PC-9 (cell line): ENCODE results near the gene IP6K3. TPM values are rescaled to one million over a fixed set of nuclear protein-coding genes. Genes with fewer than 3 reads are reported as not detected.

Experiments used
- BruUV-seq: library from RNA; stranded (reverse); fragments of 400-500 nt; replicated peaks from 2 replicates; lab custom pipeline; 2021; lab: Mats Ljungman, UMichigan
- CTCF ChIA-PET: fragments of 300-600 bp; sonication (Branson Sonifier 250); formaldehyde crosslinking; loops from one replicate; lab custom pipeline; 2022; ENCODE audit warnings: antibody characterized with exemption; lab: Charles Lee
- POLR2A ChIA-PET: fragments of 300-600 bp; sonication (Branson Sonifier 250); formaldehyde crosslinking; loops from one replicate; lab custom pipeline; 2022; ENCODE audit warnings: antibody characterized with exemption; ENCODE audit not compliant: unreplicated experiment; lab: Charles Lee
- DNase-seq, 2 experiments: peaks; one replicate each; pipeline versions ENCODE4 v3.0.0 to v3.0.0-alpha.2; 2015 to 2022; ENCODE audit warnings: mixed read lengths in 1 of 2
- H2AFZ ChIP-seq: fragments of 200-600 bp; sonication (generic); 2 replicates; pipeline ENCODE4 v1.8.1; 2017; ENCODE audit warnings: antibody characterized with exemption
- H3F3A ChIP-seq: fragments of 200-600 bp; sonication (generic); 2 replicates; pipeline ENCODE4 v1.8.1; 2017; ENCODE audit warnings: antibody characterized with exemption, mild to moderate bottlenecking, low read depth; ENCODE audit not compliant: insufficient read depth
- H3K27ac ChIP-seq: fragments of 200-600 bp; sonication (generic); 2 replicates; pipeline ENCODE4 v1.6.1; 2016; ENCODE audit warnings: mixed run types
- H3K27me3 ChIP-seq: fragments of 200-600 bp; sonication (generic); 2 replicates; pipeline ENCODE4 v1.6.1; 2016; ENCODE audit warnings: low read depth, mixed run types; ENCODE audit not compliant: insufficient read depth
- H3K36me3 ChIP-seq: fragments of 200-600 bp; sonication (generic); 2 replicates; pipeline ENCODE4 v1.6.1; 2016; ENCODE audit warnings: low read depth, mixed run types
- H3K4me1 ChIP-seq: fragments of 200-600 bp; sonication (generic); replicated peaks from 2 replicates; pipeline ENCODE4 v1.6.1; 2016; ENCODE audit warnings: mixed run types; ENCODE audit not compliant: insufficient read depth
- H3K4me2 ChIP-seq: fragments of 200-600 bp; sonication (generic); 2 replicates; pipeline ENCODE4 v1.6.1; 2017; ENCODE audit warnings: mixed run types
- H3K4me3 ChIP-seq: fragments of 200-600 bp; sonication (generic); 2 replicates; pipeline ENCODE4 v1.6.1; 2016; ENCODE audit warnings: mixed run types
- H3K79me2 ChIP-seq: fragments of 200-600 bp; sonication (generic); 2 replicates; pipeline ENCODE4 v1.6.1; 2017; ENCODE audit warnings: low read depth, mixed run types
- H3K9me2 ChIP-seq: fragments of 200-600 bp; sonication (generic); 2 replicates; pipeline ENCODE4 v1.8.1; 2017; ENCODE audit warnings: mild to moderate bottlenecking; ENCODE audit not compliant: insufficient read depth
- H3K9me3 ChIP-seq: fragments of 200-600 bp; sonication (generic); 2 replicates; pipeline ENCODE4 v1.8.1; 2016; ENCODE audit warnings: low read depth; ENCODE audit not compliant: insufficient read depth
- H4K20me1 ChIP-seq: fragments of 200-600 bp; sonication (generic); 2 replicates; pipeline ENCODE4 v1.8.1; 2017; ENCODE audit not compliant: insufficient read depth
- CTCF ChIP-seq: fragments of 200-600 bp; sonication (generic); conservative IDR thresholded peaks from 2 replicates; pipeline ENCODE4 v1.6.1; 2017; ENCODE audit warnings: mixed run types, antibody characterized with exemption, mild to moderate bottlenecking, moderate library complexity
- EZH2 ChIP-seq: fragments of 200-600 bp; sonication (generic); IDR thresholded peaks from 2 replicates; pipeline ENCODE4 v1.8.0; 2017; ENCODE audit warnings: antibody characterized with exemption, low read depth
- intact Hi-C: fragments of 100-400 bp; cut with micrococcal nuclease; formaldehyde crosslinking; loops from one replicate; pipeline ENCODE4 v1.10.0; 2022; ENCODE audit not compliant: unreplicated experiment
- total RNA-seq: library from RNA; stranded (reverse); gene quantifications from 2 replicates; pipeline ENCODE4 v1.2.3, GENCODE V29; 2021

IP6K3 gene
- total RNA-seq, 1 experiment from 2014 or later, result not detected

- Histone ChIP-seq H3K4me2 (no peak overlapping the region), H3K4me3 (no peak overlapping the region), H4K20me1 (peaks cover 15% of the 10 kb centered on the region; the same call in 1 of the 2 replicates), H3F3A (peaks cover 14% of the 10 kb centered on the region; the same call in 1 of the 2 replicates), H3K9me2 (no peaks in the 10 kb centered on the region), H3K9me3 (no peaks in the 10 kb centered on the region), H3K79me2 (no peaks in the 10 kb centered on the region), H2AFZ (no peak overlapping the region), H3K4me1 (peaks cover 15% of the 10 kb centered on the region; the same call in 1 of the 2 replicates), H3K36me3 (peaks cover 31% of the 10 kb centered on the region), H3K27me3 (no peaks in the 10 kb centered on the region), H3K27ac (no peak overlapping the region)
- BruUV-seq, result no TSS peak
- DNase-seq, result no peak
- TF ChIP-seq EZH2 (no peak), CTCF (no peak)
- ChIA-PET POLR2A (no interaction called here), CTCF (no interaction called here)
- intact Hi-C loops, result no loop called here
These were observed 57.6 kb downstream of the IP6K3 start for GRCh38 chr6:33689148-33689494.

GRCh38 chr6:33688451-33689147 is 58.1 kb downstream of the IP6K3 start:
- Histone ChIP-seq H3K4me1 (peaks cover 10% of the 10 kb centered on the region; the same call in 1 of the 2 replicates), H3K27ac (no peak overlapping the region), H3K36me3 (peaks cover 28% of the 10 kb centered on the region), H3K4me3 (no peak overlapping the region), H3K4me2 (no peak overlapping the region), H2AFZ (no peak overlapping the region), H3K79me2 (no peaks in the 10 kb centered on the region), H3K9me3 (no peaks in the 10 kb centered on the region), H3K27me3 (no peaks in the 10 kb centered on the region), H4K20me1 (peaks cover 15% of the 10 kb centered on the region; the same call in 1 of the 2 replicates), H3F3A (peaks cover 14% of the 10 kb centered on the region; the same call in 1 of the 2 replicates), H3K9me2 (no peaks in the 10 kb centered on the region)
- TF ChIP-seq CTCF, result no peak
- TF ChIP-seq EZH2, result no peak
- no TSS peak for BruUV-seq
- CTCF ChIA-PET, result no interaction called here
- POLR2A ChIA-PET, result interaction anchor here (0.7 kb wide), 1 partner anchor 48 kb away, joined by 3 read pairs; no protein-coding TSS in a partner anchor
- no peak for DNase-seq
- intact Hi-C loops, result no loop called here

GRCh38 chr6:33688006-33688405 is 58.7 kb downstream of the IP6K3 start:
- Histone ChIP-seq H3K9me3 (no peaks in the 10 kb centered on the region), H3F3A (peaks cover 11% of the 10 kb centered on the region; the same call in 1 of the 2 replicates), H3K9me2 (no peaks in the 10 kb centered on the region), H3K4me1 (peaks cover 7% of the 10 kb centered on the region; the same call in 1 of the 2 replicates), H3K4me2 (no peak overlapping the region), H3K79me2 (no peaks in the 10 kb centered on the region), H3K36me3 (peaks cover 22% of the 10 kb centered on the region), H2AFZ (no peak overlapping the region), H3K4me3 (no peak overlapping the region), H4K20me1 (0 out of 2 replicates have a peak, but pooled peaks cover 13% of the 10 kb centered on the region), H3K27ac (no peak overlapping the region), H3K27me3 (no peaks in the 10 kb centered on the region)
- TF ChIP-seq EZH2 (no peak), CTCF (no peak)
- intact Hi-C loops, result no loop called here
- ChIA-PET CTCF (no interaction called here), POLR2A (interaction anchor here (0.7 kb wide), 1 partner anchor 48 kb away, joined by 3 read pairs; no protein-coding TSS in a partner anchor)
- DNase-seq, result no peak
- no TSS peak for BruUV-seq
